Caco-2 (cell line): Measurements from ENCODE around the gene SLC7A4. TPM values are rescaled to one million over a fixed set of nuclear protein-coding genes. Genes with fewer than 3 reads are reported as not detected.

ENCODE experiments used
- BruUV-seq: library from RNA; stranded (reverse); fragments of 400-500 nt; replicated peaks from 2 replicates; lab custom pipeline; 2021; lab: Mats Ljungman, UMichigan
- CTCF ChIA-PET: fragments of 300-600 bp; sonication (Branson Sonifier 250); formaldehyde crosslinking; loops from one replicate; lab custom pipeline; 2022; ENCODE audit warnings: antibody characterized with exemption; lab: Charles Lee
- POLR2A ChIA-PET: fragments of 300-600 bp; sonication (Branson Sonifier 250); formaldehyde crosslinking; loops from one replicate; lab custom pipeline; 2022; ENCODE audit warnings: antibody characterized with exemption; lab: Charles Lee
- DNase-seq, 2 experiments: peaks; one replicate each; pipeline versions ENCODE4 v3.0.0 to v3.0.0-alpha.2; 2020 to 2022
- H3K27me3 ChIP-seq: replicated peaks from 2 replicates; pipeline ENCODE4 v1.6.0; 2011; ENCODE audit warnings: low read length; ENCODE audit not compliant: control insufficient read depth, insufficient read depth
- H3K36me3 ChIP-seq: 2 replicates; pipeline ENCODE4 v1.5.1; 2011; ENCODE audit warnings: low read length; ENCODE audit not compliant: control insufficient read depth, insufficient read depth
- H3K4me1 ChIP-seq: fragments of 250-450 bp; sonication (Bioruptor Pico); 2 replicates; pipeline ENCODE4 v1.5.1; 2020; ENCODE audit warnings: mild to moderate bottlenecking
- H3K4me3 ChIP-seq: 2 replicates; pipeline ENCODE4 v1.5.1; 2011; ENCODE audit warnings: low read depth, mild to moderate bottlenecking, control low read depth, low read length
- H3K9me3 ChIP-seq: fragments of 250-450 bp; sonication (Bioruptor Pico); 2 replicates; pipeline ENCODE4 v1.5.1; 2020; ENCODE audit warnings: mild to moderate bottlenecking, moderate library complexity
- H3K27ac Mint-ChIP-seq: one replicate; pipeline ENCODE4 v1.8.0; 2022; ENCODE audit warnings: mixed read lengths; ENCODE audit not compliant: unreplicated experiment
- H3K27me3 Mint-ChIP-seq: one replicate; pipeline ENCODE4 v1.8.0; 2022; ENCODE audit warnings: mixed read lengths; ENCODE audit not compliant: insufficient read depth, unreplicated experiment
- H3K36me3 Mint-ChIP-seq: one replicate; pipeline ENCODE4 v1.8.0; 2022; ENCODE audit warnings: mild to moderate bottlenecking, mixed read lengths; ENCODE audit not compliant: insufficient read depth, unreplicated experiment
- H3K4me1 Mint-ChIP-seq: one replicate; pipeline ENCODE4 v1.8.0; 2022; ENCODE audit warnings: low read depth, mixed read lengths; ENCODE audit not compliant: unreplicated experiment
- H3K4me3 Mint-ChIP-seq: one replicate; pipeline ENCODE4 v1.8.0; 2022; ENCODE audit warnings: mild to moderate bottlenecking, moderate library complexity, mixed read lengths; ENCODE audit not compliant: unreplicated experiment
- H3K9me3 Mint-ChIP-seq: one replicate; pipeline ENCODE4 v1.8.0; 2022; ENCODE audit warnings: mixed read lengths; ENCODE audit not compliant: unreplicated experiment
- CTCF ChIP-seq, 2 experiments: fragments of 200-600 bp in 1 of 2; IDR thresholded peaks; 1 replicate in 1 of 2; 2 replicates in 1 of 2; pipeline versions ENCODE4 v1.5.1 to v1.8.0; 2011 to 2022; ENCODE audit warnings: antibody characterized with exemption in 1 of 2, control low read depth in 1 of 2, inconsistent platforms in 1 of 2, low read depth in 1 of 2, low read length in 1 of 2, mild to moderate bottlenecking in 1 of 2, moderate library complexity in 1 of 2; ENCODE audit not compliant: insufficient read depth in 1 of 2, severe bottlenecking in 1 of 2, unreplicated experiment in 1 of 2
- intact Hi-C: fragments of 100-400 bp; cut with micrococcal nuclease; formaldehyde crosslinking; loops from one replicate; pipeline ENCODE4 v1.10.0; 2022; ENCODE audit not compliant: unreplicated experiment
- total RNA-seq: library from RNA; stranded (reverse); gene quantifications from 2 replicates; pipeline ENCODE4 v1.2.3, GENCODE V29; 2022

The SLC7A4 gene
- total RNA-seq, 1 experiment from 2014 or later: 1.9 TPM

GRCh38 chr22:21022955-21023614 is 9.3 kb downstream of the SLC7A4 start:
- H3K27me3 ChIP-seq: no peaks in the 10 kb centered on the region
- Mint-ChIP-seq H3K27me3 (no peaks in the 10 kb centered on the region), H3K9me3 (no peaks in the 10 kb centered on the region), H3K4me3 (no peak overlapping the region), H3K4me1 (no peaks in the 10 kb centered on the region), H3K27ac (no peak overlapping the region), H3K36me3 (peaks cover 6% of the 10 kb centered on the region)
- H3K4me3 ChIP-seq: no peak overlapping the region
- H3K9me3 ChIP-seq: peaks cover 4% of the 10 kb centered on the region; the same call in 1 of the 2 replicates
- peaks cover 22% of the 10 kb centered on the region for H3K4me1 ChIP-seq
- POLR2A ChIA-PET: no interaction called here
- CTCF ChIA-PET: no interaction called here
- no peaks in the 10 kb centered on the region for H3K36me3 ChIP-seq
- BruUV-seq: no TSS peak
- no peak for DNase-seq
- intact Hi-C loops: no loop called here
- TF ChIP-seq CTCF (IDR thresholded peaks at IDR 0.05; ENCODE audit: insufficient read depth in 1 of 2, low read depth in 1 of 2, low read length in 1 of 2, severe bottlenecking in 1 of 2, unreplicated experiment in 1 of 2): peak in 1 of 2 experiments; percentile 9

- Mint-ChIP-seq H3K4me3 (no peak overlapping the region), H3K27ac (no peak overlapping the region), H3K9me3 (no peaks in the 10 kb centered on the region), H3K4me1 (no peaks in the 10 kb centered on the region), H3K27me3 (no peaks in the 10 kb centered on the region), H3K36me3 (peaks cover 6% of the 10 kb centered on the region)
- BruUV-seq: no TSS peak
- ChIA-PET CTCF (no interaction called here), POLR2A (no interaction called here)
- Histone ChIP-seq H3K9me3 (peaks cover 4% of the 10 kb centered on the region; the same call in 1 of the 2 replicates), H3K36me3 (no peaks in the 10 kb centered on the region), H3K4me1 (peaks cover 16% of the 10 kb centered on the region), H3K4me3 (no peak overlapping the region), H3K27me3 (no peaks in the 10 kb centered on the region)
- intact Hi-C loops: no loop called here
- no peak for TF ChIP-seq CTCF (IDR thresholded peaks at IDR 0.05; ENCODE audit: insufficient read depth in 1 of 2, low read depth in 1 of 2, low read length in 1 of 2, severe bottlenecking in 1 of 2, unreplicated experiment in 1 of 2)
- DNase-seq: no peak
Observed at GRCh38 chr22:21022507-21022906, 9.9 kb downstream of the SLC7A4 start.

GRCh38 chr22:21020802-21021429 is 11.4 kb downstream of the SLC7A4 start:
- Histone ChIP-seq H3K4me3 (no peak overlapping the region), H3K36me3 (no peaks in the 10 kb centered on the region), H3K27me3 (no peaks in the 10 kb centered on the region), H3K4me1 (peaks cover under 1% of the 10 kb centered on the region; the same call in 1 of the 2 replicates), H3K9me3 (peaks cover 4% of the 10 kb centered on the region; the same call in 1 of the 2 replicates)
- no peaks in the 10 kb centered on the region for H3K27me3 Mint-ChIP-seq
- no TSS peak for BruUV-seq
- H3K27ac Mint-ChIP-seq: no peak overlapping the region
- H3K9me3 Mint-ChIP-seq: no peaks in the 10 kb centered on the region
- TF ChIP-seq CTCF (IDR thresholded peaks at IDR 0.05; ENCODE audit: insufficient read depth in 1 of 2, low read depth in 1 of 2, low read length in 1 of 2, severe bottlenecking in 1 of 2, unreplicated experiment in 1 of 2): peak; percentile 25 to 34
- intact Hi-C loops: no loop called here
- peaks cover 2% of the 10 kb centered on the region for H3K36me3 Mint-ChIP-seq
- H3K4me1 Mint-ChIP-seq: no peaks in the 10 kb centered on the region
- CTCF ChIA-PET: interaction anchor here (1.0 to 1.1 kb wide), 3 partner anchors 17 to 217 kb away, joined by 3 to 4 read pairs (median 4); no protein-coding TSS in a partner anchor
- POLR2A ChIA-PET: no interaction called here
- DNase-seq: no peak
- H3K4me3 Mint-ChIP-seq: no peak overlapping the region
